ENCODE data around the gene RAB3IL1. TPM values are rescaled to one million over a fixed set of nuclear protein-coding genes. Genes with fewer than 3 reads are reported as not detected.

The RAB3IL1 gene
- total RNA-seq, 4 donors from 2014 or later = 6.1 to 10.9 (median 7.8) TPM

DNA sequence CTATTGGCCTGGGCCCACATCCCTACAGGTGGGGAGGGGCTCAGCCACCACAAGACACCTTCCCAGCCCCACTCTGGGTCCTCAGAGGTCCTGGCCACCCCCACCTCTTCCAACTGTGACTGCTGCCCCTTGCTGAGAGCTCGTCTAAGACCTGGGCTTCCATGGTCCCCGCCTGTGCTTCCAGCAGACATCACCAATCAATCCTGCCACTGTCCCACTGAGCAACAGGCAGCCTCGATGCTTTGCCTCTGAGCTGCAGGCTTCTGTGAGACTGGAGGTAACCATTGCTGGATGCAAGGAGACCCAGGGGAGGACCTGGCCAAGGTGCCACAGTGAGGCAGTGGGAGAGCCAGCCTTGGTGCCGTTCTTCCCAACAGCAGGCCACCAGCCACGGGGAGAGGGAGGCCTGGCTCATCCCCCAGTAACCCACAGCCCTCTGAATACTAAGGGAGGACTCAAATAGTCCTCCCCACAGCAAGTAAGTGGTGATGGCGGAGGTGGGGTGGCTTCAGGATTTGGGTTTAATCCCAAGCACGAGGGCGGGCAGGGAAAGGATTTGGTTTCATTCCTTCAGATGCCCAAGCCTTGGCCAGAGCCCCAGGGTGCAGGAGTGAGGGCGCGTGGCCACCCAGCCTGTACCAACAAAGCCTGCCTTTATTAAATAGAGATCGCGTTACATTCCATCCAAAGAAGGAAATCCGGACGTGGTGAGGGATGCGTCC lies 20.5 kb downstream of the RAB3IL1 start:
- TF ChIP-seq, protein P1, sequence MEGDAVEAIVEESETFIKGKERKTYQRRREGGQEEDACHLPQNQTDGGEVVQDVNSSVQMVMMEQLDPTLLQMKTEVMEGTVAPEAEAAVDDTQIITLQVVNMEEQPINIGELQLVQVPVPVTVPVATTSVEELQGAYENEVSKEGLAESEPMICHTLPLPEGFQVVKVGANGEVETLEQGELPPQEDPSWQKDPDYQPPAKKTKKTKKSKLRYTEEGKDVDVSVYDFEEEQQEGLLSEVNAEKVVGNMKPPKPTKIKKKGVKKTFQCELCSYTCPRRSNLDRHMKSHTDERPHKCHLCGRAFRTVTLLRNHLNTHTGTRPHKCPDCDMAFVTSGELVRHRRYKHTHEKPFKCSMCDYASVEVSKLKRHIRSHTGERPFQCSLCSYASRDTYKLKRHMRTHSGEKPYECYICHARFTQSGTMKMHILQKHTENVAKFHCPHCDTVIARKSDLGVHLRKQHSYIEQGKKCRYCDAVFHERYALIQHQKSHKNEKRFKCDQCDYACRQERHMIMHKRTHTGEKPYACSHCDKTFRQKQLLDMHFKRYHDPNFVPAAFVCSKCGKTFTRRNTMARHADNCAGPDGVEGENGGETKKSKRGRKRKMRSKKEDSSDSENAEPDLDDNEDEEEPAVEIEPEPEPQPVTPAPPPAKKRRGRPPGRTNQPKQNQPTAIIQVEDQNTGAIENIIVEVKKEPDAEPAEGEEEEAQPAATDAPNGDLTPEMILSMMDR (IDR thresholded peaks at IDR 0.05) = no peak
- no peak overlapping the region for H3K4me3 ChIP-seq (ENCODE audit: low read depth, poor library complexity, severe bottlenecking)
- WGBS, 2 donors = 69 to 80% methylated on average over 12 to 15 of the region's 15 CpGs
- intact Hi-C loops (cut with DNase I; ENCODE audit: low total_unique reads) = loop anchor here (5.0 kb wide), 2 partner anchors 50 to 185 kb away; no protein-coding TSS in a partner anchor
- no peak for DNase-seq (ENCODE audit: low spot score in 2 of 2)

GRCh38 chr11:61895718-61896059 lies 21.7 kb downstream of the RAB3IL1 start:
- TF ChIP-seq POLR2A (IDR thresholded peaks at IDR 0.05) = no peak
- TF ChIP-seq, protein P1 (IDR thresholded peaks at IDR 0.05) = no peak
- WGBS, 2 donors = 73 to 77% methylated on average over 4 of the region's 4 CpGs
- DNase-seq (ENCODE audit: low spot score in 2 of 2) = no peak
- H3K4me3 ChIP-seq (ENCODE audit: low read depth, poor library complexity, severe bottlenecking) = no peak overlapping the region
- intact Hi-C loops (cut with DNase I; ENCODE audit: low total_unique reads) = loop anchor here (5.0 kb wide), 2 partner anchors 52 to 187 kb away; no protein-coding TSS in a partner anchor

- intact Hi-C loops (cut with DNase I; ENCODE audit: low total_unique reads) = loop anchor here (5.0 kb wide), 2 partner anchors 52 to 187 kb away; no protein-coding TSS in a partner anchor
- 78 to 86% methylated on average over 17 of the region's 17 CpGs for WGBS, 2 donors
These were observed 22.2 kb downstream of the RAB3IL1 start for GRCh38 chr11:61895046-61895717.

DNA sequence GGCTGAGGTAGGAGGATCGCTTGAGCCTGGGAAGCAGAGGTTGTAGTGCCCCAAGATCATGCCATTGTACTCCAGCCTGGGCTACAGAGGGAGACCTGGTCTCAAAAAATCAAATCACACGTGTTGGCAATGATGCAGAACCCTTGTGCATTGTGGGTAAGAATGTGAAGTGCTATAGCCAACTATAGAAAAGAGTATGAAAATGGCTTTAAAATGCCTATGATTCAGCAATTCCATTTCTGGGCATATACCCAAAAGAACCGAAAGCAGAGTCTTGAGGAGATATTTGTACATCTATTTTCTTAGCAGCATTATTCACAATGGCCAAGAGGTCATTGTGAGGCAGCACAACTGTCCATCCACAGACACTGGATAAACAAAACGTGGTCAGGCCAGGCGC lies 23.4 kb downstream of the RAB3IL1 start:
- 53 to 56% methylated on average over 5 of the region's 5 CpGs for WGBS, 2 donors
- H3K4me3 ChIP-seq (ENCODE audit: low read depth, poor library complexity, severe bottlenecking) = no peak overlapping the region
- intact Hi-C loops (cut with DNase I; ENCODE audit: low total_unique reads) = no loop called here
- no peak for DNase-seq (ENCODE audit: low spot score in 2 of 2)
- TF ChIP-seq, protein P1 (IDR thresholded peaks at IDR 0.05) = no peak
- no peak for TF ChIP-seq POLR2A (IDR thresholded peaks at IDR 0.05)

More at GRCh38 chr11:61895046-61895717, 22.2 kb downstream of the RAB3IL1 start:
- no peak overlapping the region for H3K4me3 ChIP-seq (ENCODE audit: low read depth, poor library complexity, severe bottlenecking)
- TF ChIP-seq, protein P1 (IDR thresholded peaks at IDR 0.05) = no peak
- no peak for TF ChIP-seq POLR2A (IDR thresholded peaks at IDR 0.05)
- DNase-seq (ENCODE audit: low spot score in 2 of 2) = no peak

DNA sequence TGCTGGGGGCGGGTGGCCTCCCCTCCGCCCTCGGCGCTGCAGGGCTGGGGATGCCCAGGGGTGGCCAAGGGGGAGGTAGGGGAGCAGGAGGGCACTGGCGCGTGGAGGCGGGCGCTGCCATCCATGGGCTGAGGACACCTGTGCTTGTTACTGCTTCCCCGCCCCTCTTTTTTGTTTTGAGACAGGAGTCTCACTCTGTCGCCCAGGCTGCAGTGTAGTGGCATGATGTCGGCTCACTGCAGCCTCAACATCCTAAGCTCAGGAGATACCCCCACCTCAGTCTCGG lies 25.3 kb downstream of the RAB3IL1 start:
- 16 to 23% methylated on average over 12 of the region's 12 CpGs for WGBS, 2 donors
- no peak overlapping the region for H3K4me3 ChIP-seq (ENCODE audit: low read depth, poor library complexity, severe bottlenecking)
- TF ChIP-seq, protein P1 (IDR thresholded peaks at IDR 0.05) = no peak
- no peak for TF ChIP-seq POLR2A (IDR thresholded peaks at IDR 0.05)
- no peak for DNase-seq (ENCODE audit: low spot score in 2 of 2)
- intact Hi-C loops (cut with DNase I; ENCODE audit: low total_unique reads) = no loop called here
